Fibroblast of peridontal ligament (primary cell): ENCODE measurements around the gene SCUBE3.
A peak's percentile ranks its signal among the peaks of the same experiment; 100 is the strongest.

Experiments
- DNase-seq: peaks from one replicate; pipeline ENCODE4 v3.0.0-alpha.2; 2010; ENCODE audit errors: extremely low read depth

The SCUBE3 gene

DNA sequence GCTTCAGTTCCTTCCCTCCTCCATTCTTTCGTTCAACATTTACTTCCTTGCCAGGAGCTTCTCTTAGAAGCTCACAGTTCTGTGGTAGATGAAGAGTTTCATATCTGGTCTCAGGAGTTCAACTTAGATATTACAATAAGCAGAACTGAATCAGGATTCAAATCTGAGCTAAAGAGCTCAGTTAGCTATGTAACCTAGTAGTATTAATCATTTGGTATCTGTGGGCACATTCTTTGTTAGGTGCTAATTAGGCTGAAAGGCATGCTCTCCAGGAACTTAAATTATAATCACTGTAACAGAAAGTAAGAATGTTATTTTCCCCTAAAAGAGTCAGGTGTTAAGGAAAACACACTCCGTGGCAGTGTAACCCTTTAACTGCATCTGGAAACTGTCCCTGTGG is 54.1 kb downstream of the SCUBE3 start:
- DNase-seq = no peak

DNA sequence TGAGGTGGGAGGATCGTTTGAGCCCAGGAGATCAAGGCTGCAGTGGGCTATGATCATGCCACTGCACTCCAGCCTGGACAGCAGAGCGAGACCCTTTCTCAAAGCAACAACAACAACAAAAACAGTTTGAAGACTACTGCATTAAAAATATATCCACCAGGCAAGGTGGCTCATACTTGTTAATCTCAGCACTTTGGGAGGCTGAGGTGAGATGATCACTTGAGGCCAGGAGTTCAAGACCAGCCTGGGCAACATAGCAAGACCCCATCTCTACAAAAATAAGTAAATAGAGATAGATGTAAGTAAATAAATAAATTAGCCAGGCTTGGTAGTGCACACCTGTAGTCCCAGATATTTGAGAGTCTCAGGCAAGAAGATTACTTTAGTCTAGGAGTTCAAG is 58.2 kb downstream of the SCUBE3 start:
- no peak for DNase-seq

DNA sequence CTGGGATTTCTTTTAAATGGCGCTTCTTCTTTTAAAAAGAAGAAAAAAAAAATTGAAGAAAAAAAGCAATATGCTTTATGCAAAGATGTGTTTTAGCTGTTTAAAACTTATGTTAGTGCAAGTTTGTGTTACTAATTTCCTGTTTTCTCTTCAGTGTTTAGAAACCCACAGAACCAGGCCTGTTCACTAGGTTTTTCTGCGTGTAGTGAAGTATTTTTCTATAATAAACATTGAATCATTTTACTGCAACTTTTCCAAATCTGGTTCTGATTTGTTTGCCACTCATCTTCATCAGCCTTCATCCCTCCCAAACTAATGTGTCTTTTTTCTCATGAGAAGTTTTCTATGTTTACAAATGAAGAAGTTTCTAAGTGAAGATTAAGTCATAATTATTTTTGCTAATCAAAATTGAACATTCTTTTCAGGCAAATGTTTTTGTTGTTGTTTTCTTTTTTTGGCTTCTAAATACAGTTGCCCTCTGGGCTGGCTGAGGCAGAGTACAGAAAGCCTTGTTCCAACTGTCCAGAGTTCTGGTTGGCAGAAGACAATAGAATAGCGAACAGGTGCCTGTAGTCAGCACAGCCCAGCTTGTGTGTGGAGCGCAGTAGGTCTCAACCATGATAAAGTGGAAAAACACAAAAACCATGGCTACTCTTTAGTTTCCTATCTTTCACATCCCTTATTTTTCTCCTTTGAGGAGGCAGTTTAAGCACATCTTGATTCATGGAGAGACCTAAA is 60.2 kb downstream of the SCUBE3 start:
- peak; percentile 68 for DNase-seq

DNA sequence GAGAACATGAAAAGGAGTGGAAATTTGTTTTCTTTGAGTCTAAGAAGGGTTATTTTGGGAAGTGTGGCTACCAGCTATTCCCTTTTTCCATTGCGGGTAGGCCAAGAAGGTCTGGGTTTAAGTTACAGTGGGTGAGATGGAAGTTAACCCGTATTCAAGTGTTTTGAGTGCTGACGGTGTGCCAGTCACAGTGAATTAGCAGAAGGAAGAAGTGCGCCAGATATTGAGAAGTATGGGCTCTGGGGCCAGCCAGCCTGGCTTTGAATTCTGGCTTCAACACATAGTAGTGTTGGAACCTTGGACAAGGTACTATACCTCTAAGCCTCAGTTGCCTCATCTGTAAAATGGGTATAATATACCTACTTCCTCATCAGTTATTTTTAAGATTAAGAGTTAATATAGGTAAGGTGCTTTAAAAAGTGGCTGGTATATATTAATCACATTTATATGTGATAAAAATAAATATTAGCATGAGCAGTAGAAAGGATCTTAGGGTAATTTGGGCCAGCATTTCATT is 62.0 kb downstream of the SCUBE3 start:
- no peak for DNase-seq

DNA sequence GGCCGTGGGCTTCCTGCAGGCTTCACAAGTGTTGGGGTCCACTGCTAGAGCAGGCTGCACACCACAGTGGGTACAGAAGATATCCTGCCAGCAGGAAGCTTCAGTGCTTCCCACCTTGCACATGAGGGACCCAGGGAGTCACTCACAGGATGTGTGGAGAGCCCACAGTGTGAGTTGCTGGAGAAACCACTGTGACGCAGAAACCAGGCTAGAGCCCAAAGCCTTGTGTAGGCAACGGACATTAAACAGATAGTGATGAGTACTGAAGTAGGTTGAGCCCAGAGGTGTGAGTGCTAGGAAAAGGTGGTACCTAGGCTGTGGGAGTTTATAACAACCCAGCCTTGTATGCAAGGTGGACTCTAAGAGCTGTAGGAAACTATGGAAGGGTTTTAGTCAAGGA is 65.0 kb downstream of the SCUBE3 start:
- DNase-seq = peak; percentile 13

DNA sequence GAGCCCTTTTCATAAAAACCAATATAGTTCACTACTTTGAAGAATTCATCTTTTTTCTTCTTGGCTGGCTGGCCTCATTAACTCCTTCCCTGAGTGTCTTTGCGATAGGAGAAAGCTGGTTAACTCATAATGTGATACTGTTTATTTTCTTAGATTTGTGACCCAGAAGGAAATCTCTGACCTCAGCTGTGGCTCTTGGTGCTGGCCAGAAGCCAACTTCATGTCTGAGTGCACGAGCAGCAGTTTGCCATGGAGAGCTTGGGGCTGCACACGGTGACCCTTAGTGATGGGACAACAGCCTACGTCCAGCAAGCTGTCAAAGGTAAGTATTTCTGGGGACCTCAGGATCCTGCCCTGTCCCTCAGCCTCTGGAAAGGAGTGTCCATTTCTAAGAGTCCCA is 67.1 kb downstream of the SCUBE3 start:
- peak; percentile 38 for DNase-seq

DNA sequence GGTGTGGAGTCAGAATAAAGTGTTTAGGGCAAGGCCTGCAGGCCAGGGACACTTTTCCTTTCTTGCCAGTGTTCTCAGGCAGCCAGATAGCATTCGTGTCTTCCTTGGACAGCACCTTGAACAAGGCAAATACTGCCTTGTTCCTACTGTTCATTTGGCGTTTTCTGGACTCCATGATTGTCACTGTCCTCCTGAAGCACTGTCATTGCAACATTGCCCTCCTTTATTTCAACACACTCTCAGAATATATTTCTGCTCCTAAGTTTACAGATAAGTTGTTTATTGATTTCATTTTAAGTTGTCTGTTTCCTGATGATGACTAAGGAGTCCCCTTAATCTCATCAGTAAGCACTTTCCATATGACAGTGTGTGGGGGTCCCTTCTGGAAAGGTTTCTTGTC is 68.7 kb downstream of the SCUBE3 start:
- DNase-seq = no peak

DNA sequence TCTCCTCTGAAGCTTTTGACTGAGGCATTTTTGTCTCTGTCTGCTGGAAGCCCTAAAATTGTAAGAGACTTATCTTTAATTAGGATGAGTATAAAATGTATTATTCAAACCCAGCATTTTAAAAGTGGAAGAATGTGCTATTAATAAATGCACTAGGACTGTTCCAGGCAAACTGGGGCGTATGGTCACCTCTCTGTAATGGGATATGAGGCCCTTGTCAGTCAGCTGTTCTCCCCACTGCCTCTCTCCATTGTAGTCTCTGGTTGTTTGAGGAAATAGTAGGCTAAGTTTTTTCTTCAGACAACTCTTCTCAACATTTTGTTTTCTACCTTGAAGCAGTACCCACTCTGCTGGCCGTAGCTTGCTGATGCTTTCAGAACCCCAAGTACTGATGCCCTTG is 69.6 kb downstream of the SCUBE3 start:
- DNase-seq = no peak

DNA sequence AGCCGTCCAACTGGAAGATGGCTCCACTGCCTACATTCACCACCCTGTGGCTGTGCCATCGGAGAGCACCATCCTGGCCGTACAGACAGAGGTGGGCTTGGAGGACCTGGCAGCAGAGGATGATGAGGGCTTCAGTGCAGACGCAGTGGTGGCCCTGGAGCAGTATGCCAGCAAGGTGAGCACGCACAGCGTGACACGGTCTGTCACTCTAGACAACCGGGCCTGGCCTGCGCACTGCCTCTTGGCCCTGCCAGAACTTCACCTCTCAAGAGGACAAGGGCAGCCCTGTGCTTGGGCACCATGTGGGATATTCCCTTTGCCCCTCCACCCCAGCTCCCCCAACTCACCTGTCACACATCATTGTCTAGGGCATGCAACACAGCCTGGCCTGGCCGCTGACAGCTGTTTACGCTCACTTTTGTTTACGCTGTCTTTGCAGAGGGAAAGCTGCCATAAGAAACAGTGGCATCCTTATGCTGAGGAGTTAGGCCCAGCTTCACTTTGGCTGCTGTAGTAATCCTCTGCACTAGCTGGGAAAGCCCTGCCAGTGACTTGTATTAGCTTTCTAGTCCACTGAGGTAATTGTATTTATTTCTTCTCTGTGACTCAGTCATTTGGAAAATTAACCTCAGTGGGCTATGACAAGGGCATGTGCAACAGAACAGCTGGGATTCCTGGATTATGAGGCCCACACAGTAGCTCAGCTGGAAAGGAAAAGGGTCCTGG is 74.1 kb downstream of the SCUBE3 start:
- DNase-seq = peak; percentile 39

DNA sequence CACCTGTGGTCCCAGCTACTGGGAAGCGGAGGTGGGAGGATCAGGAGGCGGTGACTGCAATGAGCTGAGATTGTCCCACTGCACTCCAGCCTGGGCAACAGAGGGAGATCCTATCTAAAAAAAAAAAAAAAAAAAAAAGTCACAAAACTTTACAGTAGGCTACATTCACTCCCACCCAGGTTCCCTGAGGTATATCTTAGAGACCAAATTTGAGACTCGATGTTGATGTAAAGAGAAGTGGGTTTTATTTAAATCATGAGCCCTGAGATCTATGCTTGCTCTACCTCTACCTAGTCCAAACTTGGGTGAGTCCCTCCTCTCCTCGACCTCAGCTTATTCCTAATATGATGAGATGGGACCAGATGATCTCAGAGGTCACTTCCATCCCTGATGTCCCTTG is 75.1 kb downstream of the SCUBE3 start:
- DNase-seq = no peak

DNA sequence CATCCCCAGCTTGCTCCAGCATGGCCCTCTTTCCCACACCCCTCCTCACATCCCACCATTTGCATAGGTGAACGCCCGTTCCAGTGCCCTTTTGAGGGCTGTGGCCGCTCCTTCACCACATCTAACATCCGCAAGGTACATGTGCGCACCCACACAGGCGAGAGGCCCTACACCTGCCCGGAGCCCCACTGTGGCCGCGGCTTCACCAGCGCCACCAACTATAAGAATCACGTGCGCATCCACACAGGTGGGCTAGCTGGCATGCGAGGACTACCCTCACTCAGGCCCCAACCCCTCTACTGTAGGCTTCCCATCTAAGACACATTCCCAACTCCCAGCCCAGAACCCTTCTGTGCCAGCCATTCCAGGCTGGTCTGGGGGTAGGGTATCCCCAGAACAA is 77.7 kb downstream of the SCUBE3 start:
- DNase-seq = no peak

DNA sequence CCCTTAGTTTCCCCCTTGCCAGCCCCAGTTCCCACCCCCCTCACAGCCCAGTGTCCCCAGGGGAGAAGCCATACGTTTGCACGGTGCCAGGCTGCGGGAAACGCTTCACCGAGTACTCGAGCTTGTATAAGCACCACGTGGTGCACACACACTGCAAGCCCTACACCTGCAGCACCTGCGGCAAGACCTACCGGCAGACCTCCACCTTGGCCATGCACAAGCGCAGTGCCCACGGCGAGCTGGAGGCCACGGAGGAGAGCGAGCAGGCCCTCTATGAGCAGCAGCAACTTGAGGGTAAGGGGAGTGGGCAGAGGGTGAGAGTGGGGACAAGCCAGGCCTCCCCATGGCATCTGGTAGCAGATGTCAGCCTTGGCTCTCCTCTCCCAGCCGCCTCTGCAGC is 78.7 kb downstream of the SCUBE3 start:
- no peak for DNase-seq

DNA sequence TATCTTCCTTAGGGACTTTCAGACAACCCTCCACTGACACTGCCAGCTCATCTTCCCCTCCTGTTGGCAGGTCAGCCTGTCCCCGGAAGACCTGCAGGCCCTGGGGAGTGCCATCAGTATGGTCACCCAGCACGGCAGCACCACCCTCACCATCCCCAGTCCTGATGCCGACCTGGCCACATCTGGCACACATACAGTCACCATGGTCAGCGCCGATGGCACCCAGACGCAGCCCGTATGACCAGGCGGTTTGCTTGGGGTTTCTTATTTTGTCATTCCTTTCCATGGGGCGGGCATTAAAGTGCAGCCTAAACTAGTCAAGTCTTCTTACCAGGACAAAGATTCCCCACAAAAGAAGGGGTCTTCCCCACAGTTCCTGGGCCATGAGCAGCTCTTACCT is 79.9 kb downstream of the SCUBE3 start:
- no peak for DNase-seq

DNA sequence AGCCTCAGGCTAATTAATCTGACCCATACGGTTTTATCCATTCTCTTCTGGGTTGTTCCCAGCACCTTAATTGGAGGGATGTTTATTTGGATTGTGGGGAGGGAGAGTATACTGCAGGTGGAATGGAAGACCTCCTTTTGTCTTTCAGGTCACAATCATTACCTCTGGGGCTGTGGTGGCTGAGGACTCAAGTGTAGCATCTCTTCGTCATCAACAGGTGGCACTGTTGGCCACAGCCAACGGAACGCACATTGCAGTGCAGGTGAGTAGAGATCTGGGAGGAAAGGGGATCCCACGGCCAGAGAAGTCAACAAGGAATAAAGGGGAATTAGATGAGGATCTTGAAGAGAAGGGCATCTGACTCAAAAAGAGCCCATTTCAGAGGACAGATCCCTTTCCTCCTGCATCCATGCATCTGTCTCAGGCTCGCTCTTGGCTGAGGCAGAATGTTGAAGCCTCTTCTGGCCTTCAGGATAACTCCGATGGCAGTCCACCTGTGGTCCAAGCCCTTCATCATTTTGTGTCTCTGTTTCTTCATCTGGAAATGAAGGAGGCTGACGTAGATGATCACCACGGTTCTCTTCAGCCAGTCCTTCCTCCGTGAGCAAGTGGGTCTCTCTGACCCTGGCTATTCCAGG is 80.7 kb downstream of the SCUBE3 start:
- DNase-seq = peak; percentile 31

DNA sequence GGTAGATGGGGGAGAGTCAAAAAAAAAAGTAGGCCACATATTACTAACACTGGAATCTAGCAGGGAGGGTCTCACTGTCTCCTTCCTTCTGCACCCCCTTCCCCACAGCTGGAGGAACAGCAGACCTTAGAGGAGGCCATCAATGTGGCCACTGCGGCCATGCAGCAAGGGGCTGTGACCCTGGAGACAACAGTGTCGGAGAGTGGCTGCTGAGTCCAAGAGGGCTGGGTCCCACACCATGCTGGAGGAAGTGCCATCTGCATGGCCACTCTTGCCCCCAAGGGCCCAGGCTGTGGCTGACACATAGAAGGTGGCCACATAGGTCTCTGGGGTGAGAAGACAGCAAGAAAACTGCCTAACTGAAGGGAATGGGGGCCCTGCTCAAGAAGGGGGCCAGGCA is 81.3 kb downstream of the SCUBE3 start:
- DNase-seq = no peak

DNA sequence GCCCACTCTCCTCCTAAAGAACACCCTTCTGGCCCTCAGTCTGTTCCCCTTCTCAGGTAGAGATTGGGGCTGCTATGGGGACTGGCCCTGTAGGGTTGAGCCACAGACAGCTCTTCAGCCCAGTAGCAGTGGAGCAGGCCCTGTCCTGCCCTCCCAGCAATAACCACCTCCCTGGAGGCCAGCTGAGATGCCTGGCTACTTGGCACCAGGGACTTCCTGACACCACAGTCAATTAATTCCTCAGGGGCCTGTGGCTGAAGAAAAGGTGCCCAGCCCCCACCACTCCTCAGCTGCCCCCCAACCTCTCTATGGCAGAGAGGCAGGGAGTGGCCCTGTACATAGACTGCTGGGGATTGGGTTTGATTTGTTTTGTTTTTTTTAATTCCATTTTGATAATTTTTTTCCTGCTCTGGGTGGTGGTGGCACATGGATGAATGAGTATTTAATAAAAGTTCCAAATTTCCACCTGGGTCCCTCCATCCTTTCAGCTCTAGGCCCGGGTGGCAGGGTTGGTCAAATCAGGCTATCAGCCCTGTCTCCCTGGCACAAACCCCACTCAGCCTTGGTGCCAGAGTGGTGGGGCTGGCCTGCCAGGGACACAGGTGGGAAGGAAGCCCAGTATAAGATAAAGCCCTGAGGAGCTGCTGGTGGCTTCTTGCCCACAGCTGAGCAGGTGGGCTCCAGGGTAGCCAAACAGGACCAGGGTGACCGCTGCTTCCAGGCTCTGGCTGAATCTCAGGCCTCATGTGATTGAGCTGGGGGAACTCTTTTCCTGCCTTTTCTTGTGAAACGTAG is 82.0 kb downstream of the SCUBE3 start:
- DNase-seq = no peak

DNA sequence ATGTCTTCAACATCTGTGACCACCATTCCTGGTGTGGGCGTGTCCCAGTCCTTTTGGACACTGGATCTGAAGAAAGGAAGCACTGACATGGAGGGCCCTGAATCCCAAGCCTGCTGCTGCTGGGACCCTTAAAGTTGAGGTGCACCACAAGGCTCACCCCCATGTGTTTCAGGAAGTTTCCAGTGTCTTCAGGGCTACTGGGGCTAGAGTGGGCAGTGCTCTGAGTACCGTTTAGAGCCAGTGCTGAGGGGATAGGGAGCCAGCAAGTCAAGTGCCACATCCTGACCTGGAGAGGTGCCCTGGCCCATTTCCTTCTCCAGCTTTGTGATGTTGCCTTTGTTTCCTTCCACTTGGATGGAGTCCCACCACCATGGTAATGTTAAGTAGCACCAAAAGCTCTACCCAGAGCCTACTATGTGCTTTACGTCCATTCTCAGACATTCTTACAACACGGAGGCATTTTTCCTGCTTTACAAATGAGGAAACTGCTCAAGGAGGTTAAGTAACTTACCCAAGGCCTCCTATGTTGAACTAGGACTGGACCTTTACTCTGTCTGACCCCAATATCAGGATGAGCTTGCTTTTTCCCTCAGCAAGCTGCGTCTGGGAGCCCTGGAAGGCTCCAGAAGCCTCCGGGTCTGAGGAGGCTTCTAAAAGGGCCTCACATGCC is 83.3 kb downstream of the SCUBE3 start:
- DNase-seq = no peak

DNA sequence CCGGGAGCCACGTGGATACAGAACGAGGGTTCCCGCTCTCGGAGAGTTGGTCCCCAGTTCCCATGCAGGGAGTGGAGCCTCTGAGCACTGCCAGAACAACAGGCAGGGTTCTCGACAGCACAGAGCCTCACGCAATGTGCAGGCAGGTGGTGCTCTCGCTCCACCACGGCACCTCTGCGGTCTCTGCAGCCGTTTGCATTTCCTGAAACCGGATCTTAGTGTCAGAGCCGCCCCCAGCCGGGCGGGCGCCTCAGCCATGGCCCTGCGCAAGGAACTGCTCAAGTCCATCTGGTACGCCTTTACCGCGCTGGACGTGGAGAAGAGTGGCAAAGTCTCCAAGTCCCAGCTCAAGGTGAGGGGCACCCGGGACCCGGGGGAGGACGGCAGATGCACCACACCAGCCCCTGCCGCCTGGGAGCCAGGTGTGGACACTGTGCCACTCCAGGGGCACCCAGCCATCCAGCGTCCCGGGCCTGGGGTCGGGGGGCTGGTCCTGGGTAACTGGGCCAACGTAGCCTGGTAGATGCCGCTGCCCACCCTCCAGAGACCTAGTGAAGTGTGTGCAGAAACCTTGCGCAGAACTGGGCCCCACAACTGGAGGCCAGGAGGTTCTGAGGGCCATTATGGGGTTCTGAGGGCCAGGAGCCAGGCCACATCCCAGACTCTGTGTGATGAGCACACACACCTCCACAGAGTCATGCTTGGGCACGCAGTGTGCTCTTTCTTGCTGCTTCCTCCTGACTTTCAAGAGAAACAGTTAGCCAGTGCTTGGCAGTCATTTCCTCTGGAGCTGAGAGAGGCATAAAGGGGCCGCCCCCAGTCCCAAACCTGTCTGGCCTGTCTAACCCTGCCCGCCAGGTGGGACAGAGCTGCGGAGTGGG is 84.1 kb downstream of the SCUBE3 start, which contains the start of gene DEF6:
Gene DEF6 (plus strand): TSS at position 218 of the 881 bp plus-strand sequence. CDS start 39 bp downstream, at position 257.
- peak; percentile 48 for DNase-seq

DNA sequence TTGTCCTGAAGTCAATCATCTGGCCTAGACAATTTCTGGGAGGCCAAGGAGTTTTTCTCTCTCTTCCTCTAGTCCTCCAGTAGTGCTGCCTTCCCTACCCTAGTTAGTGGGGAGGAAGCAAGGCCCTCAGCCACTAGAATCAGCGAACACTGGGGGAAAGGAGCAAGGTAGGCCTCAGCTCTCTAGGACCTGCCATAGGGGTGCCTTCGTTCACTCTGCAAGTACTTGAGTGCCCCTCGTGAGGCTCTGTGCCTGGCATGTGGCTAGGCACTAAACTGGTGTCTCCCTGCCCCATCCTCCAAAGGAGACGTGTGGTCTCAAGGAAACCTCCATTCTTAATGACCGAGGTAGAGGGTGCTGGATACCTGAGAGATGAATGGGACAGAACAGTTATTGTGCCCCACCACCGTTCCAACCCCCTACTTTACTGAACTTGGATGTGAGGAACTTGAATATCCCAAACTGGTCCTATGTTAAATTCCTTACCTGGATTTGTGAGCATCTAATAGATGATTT is 84.9 kb downstream of the SCUBE3 start:
- no peak for DNase-seq

DNA sequence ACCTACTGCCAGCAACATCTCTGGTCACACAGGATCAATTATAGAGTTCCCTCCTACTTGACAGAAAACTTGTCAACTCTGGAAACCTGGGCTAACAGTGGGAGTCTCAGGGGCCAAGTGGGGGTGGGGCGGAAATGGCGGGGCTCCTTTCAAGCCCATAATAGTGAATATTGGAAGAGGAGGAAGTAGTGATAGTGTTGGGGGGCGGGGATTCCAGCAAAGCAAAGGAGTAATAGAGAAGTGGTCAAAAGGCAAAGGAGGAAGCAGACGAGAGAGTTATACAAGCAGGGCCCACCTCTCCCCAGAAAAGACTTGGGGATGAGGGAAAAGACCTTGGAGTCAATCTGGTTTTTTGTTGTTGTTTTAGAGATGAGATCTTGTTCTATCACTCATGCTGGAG is 85.9 kb downstream of the SCUBE3 start:
- no peak for DNase-seq
